Spleen (tissue), 11 donors: ENCODE results near the gene BTRC. TPM values are rescaled to one million over a fixed set of nuclear protein-coding genes. Genes with fewer than 3 reads are reported as not detected.
"Not testable (repeated sequence)": the region's sequence is repeated elsewhere in the genome, so short reads cannot be mapped to it uniquely, and the experiment has no call there.

Experiments
- DNase-seq: peaks from one replicate; pipeline ENCODE4 v3.0.0-alpha.2; 2020
- H3K27ac ChIP-seq, 8 donors: fragments of 200-600 bp; sonication (generic) in 7 of 8; 1 replicate in 4 of 8; 2 replicates in 4 of 8; pipeline versions ENCODE4 v1.5.0 to v1.8.0; 2016 to 2021; ENCODE audit warnings: inconsistent platforms in 4 of 8, mild to moderate bottlenecking in 4 of 8, moderate library complexity in 1 of 8
- H3K27me3 ChIP-seq, 7 donors: fragments of 200-600 bp; sonication (generic) in 6 of 7; replicated peaks in 1 of 7; 1 replicate in 4 of 7; 2 replicates in 3 of 7; pipeline versions ENCODE4 v1.5.0 to v1.8.0; 2016 to 2021; ENCODE audit warnings: inconsistent platforms in 3 of 7, mild to moderate bottlenecking in 1 of 7
- H3K36me3 ChIP-seq, 6 donors: fragments of 200-600 bp; sonication (generic) in 5 of 6; 1 replicate in 4 of 6; 2 replicates in 2 of 6; pipeline versions ENCODE4 v1.5.0 to v1.8.0; 2016 to 2021; ENCODE audit warnings: inconsistent platforms in 2 of 6
- H3K4me1 ChIP-seq, 6 donors: fragments of 200-600 bp; sonication (generic) in 5 of 6; 1 replicate in 3 of 6; 2 replicates in 3 of 6; pipeline versions ENCODE4 v1.5.0 to v1.8.0; 2016 to 2021; ENCODE audit warnings: inconsistent platforms in 3 of 6
- H3K4me3 ChIP-seq, 8 donors: fragments of 200-600 bp; sonication (generic) in 7 of 8; 1 replicate in 4 of 8; 2 replicates in 4 of 8; pipeline versions ENCODE4 v1.5.0 to v1.8.0; 2016 to 2021; ENCODE audit warnings: inconsistent platforms in 4 of 8, mild to moderate bottlenecking in 4 of 8, moderate library complexity in 2 of 8
- H3K9me3 ChIP-seq, 8 donors: fragments of 200-600 bp; sonication (generic) in 7 of 8; 1 replicate in 4 of 8; 2 replicates in 4 of 8; pipeline versions ENCODE4 v1.5.0 to v1.8.0; 2016 to 2021; ENCODE audit warnings: inconsistent platforms in 4 of 8
- POLR2A ChIP-seq, 3 donors: fragments of 450-650 bp; IDR thresholded peaks; one replicate each; pipeline ENCODE4 v1.5.1; 2017; ENCODE audit warnings: antibody characterized with exemption in 3 of 3, mild to moderate bottlenecking in 1 of 3
- POLR2AphosphoS5 ChIP-seq, 3 donors: sonication (generic); formaldehyde crosslinking; IDR thresholded peaks; one replicate each; pipeline ENCODE4 v1.5.1; 2017; ENCODE audit warnings: antibody characterized with exemption in 3 of 3
- WGBS, 5 donors: extraction: QIAGEN DNeasy Blood & Tissue Kit in 3 of 5; methylation state at CpG; one replicate each; pipeline versions ENCODE4 v1.1.5 to v1.1.7; 2013 to 2018; 5-methylcytosine and 5-hydroxymethylcytosine counted together
- intact Hi-C: fragments of 100-400 bp; cut with DNase I; formaldehyde crosslinking; loops from one replicate; pipeline ENCODE4 v1.15.0; 2023; ENCODE audit warnings: low total_unique reads
- polyA plus RNA-seq, 3 donors: library from polyadenylated mRNA; stranded (reverse); fragments of 200-250 nt; gene quantifications; one replicate each; pipeline ENCODE4 v1.2.1, GENCODE V29; 2013
- total RNA-seq, 7 donors: library from RNA; depleted of rRNA in 3 of 7; stranded (reverse); fragments of >200 nt in 3 of 7; fragmentation: NEBNext Ultra II Directional in 4 of 7; extraction: Animal tissue kit (Norgen Biotek cat#: 25700) in 4 of 7; gene quantifications; one replicate each; pipeline versions ENCODE4 v1.1.0 to v1.2.1, GENCODE V29; 2016 to 2021
- TF ChIP-seq, protein P1 (sequence below), 11 experiments: fragments of 200-600 bp in 7 of 11; fragments of 450-650 bp in 4 of 11; sonication (generic) in 4 of 11; IDR thresholded peaks in 8 of 11; conservative IDR thresholded peaks in 3 of 11; 1 replicate in 7 of 11; 2 replicates in 4 of 11; pipeline versions ENCODE4 v1.4.0 to v1.8.0; 2016 to 2021; ENCODE audit warnings: antibody characterized with exemption in 11 of 11, inconsistent platforms in 4 of 11, mild to moderate bottlenecking in 1 of 11
- donor health status: healthy with polysubstance abuse.
- donor health status: DM: no; HTN: no; CAD: no; lungs with moderate emphysema.
- donor health status: DM: no; HTN: no; CAD: no.
- donor health status: Bipolar disorder and iron deficiency.
- donor health status: healthy.
- donor health status: DM: no; HTN: no; CAD: no.
- donor health status: DM: yes; HTN: yes; CAD: no.

BTRC gene
- total and polyA plus RNA-seq, 10 donors, result 2.7 to 23.9 (median 19.3) TPM

- Histone ChIP-seq H3K27me3 (no peaks in the 10 kb centered on the region), H3K9me3 (no peaks in the 10 kb centered on the region), H3K36me3 (no peaks in the 10 kb centered on the region), H3K27ac (peak overlapping the region in 2 of 8 donors; percentile 7 to 12), H3K4me3 (no peak overlapping the region), H3K4me1 (peaks cover 0 to 20% (median 4%) of the 10 kb centered on the region in 6 donors)
- TF ChIP-seq POLR2AphosphoS5 (IDR thresholded peaks at IDR 0.05) (no peak), POLR2A (IDR thresholded peaks at IDR 0.05) (no peak)
- TF ChIP-seq, protein P1, sequence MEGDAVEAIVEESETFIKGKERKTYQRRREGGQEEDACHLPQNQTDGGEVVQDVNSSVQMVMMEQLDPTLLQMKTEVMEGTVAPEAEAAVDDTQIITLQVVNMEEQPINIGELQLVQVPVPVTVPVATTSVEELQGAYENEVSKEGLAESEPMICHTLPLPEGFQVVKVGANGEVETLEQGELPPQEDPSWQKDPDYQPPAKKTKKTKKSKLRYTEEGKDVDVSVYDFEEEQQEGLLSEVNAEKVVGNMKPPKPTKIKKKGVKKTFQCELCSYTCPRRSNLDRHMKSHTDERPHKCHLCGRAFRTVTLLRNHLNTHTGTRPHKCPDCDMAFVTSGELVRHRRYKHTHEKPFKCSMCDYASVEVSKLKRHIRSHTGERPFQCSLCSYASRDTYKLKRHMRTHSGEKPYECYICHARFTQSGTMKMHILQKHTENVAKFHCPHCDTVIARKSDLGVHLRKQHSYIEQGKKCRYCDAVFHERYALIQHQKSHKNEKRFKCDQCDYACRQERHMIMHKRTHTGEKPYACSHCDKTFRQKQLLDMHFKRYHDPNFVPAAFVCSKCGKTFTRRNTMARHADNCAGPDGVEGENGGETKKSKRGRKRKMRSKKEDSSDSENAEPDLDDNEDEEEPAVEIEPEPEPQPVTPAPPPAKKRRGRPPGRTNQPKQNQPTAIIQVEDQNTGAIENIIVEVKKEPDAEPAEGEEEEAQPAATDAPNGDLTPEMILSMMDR (IDR thresholded peaks at IDR 0.05 in 8 of 11, conservative IDR thresholded peaks at IDR 0.05 in 3 of 11), result no peak
- DNase-seq, result no peak
- intact Hi-C loops, result no loop called here
- WGBS, 5 donors, result 94 to 100% (median 98%) methylated on average over 1 of the region's 1 CpG
Measured at GRCh38 chr10:101385866-101386658, 32.1 kb downstream of the BTRC start.

DNA sequence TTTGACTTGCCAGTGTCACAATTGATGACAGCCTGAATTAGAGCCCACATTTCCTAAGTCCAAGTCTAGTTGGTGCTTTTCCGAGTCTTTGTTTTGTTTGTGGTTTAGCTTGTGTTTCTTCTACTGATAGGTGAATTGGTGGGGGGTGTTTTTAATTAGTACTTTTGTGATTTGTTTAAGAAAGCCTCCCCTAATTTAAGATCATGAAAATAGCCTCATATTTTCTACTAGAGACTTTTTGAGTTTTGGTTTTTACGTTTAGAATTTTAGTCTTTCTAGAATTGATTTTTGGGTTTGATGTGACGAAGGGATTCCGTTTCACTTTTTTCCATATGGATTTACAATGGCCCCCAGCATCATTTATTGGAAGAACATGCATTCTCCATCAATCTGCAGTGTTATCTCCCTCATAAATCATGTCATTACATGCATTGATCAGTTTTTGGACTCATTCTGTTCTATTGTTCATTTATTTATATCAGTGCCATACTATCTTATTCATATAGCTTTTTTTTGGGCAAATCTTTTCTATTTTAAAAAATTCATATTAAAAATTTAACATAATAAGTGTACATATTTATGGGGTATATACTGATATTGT lies 32.8 kb downstream of the BTRC start:
- intact Hi-C loops, result no loop called here

DNA sequence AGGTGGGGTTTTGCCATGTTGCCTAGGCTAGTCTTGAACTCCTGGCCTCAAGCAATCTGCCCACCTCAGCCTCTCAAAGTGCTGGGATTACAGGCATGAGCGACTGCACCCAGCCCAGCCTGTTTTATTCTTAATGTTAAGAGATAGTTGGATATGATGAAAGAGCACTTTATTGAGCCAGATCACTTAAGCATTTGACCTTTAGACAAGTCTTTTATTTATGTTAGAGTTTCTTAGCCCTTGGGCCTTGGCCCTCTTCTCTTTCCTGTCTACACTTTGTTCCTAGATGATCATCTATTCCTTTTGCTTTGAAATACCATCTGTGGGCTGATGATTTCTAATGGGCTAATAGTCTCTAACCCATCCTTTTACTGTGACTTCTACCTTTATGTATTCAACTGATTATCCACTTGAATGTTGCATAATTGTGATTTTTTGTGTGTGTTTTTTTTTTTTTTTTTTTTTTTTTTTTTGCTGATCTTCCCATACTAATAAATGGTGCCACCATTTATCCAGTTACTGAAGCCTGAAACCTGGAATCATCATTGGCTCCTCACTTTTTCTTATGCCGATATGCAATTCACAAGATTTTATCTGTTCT lies 34.8 kb downstream of the BTRC start:
- intact Hi-C loops, result no loop called here
- no peaks in the 10 kb centered on the region for H3K9me3 ChIP-seq
- H3K4me3 ChIP-seq, result no peak overlapping the region
- no peaks in the 10 kb centered on the region for H3K27me3 ChIP-seq
- no peak overlapping the region for H3K27ac ChIP-seq
- WGBS, 5 donors, result 82 to 95% (median 93%) methylated on average over 2 of the region's 2 CpGs
- H3K36me3 ChIP-seq, result no peaks in the 10 kb centered on the region
- TF ChIP-seq, protein P1 (IDR thresholded peaks at IDR 0.05 in 8 of 11, conservative IDR thresholded peaks at IDR 0.05 in 3 of 11), result no peak
- TF ChIP-seq POLR2AphosphoS5 (IDR thresholded peaks at IDR 0.05), result no peak
- H3K4me1 ChIP-seq, result peaks cover 0 to 11% (median 0%) of the 10 kb centered on the region in 6 donors
- DNase-seq, result no peak

More for the DNA sequence above, 32.8 kb downstream of the BTRC start:
- Histone ChIP-seq H3K9me3 (no peaks in the 10 kb centered on the region), H3K36me3 (no peaks in the 10 kb centered on the region), H3K27me3 (no peaks in the 10 kb centered on the region), H3K27ac (no peak overlapping the region), H3K4me3 (no peak overlapping the region), H3K4me1 (peaks cover 0 to 17% (median 2%) of the 10 kb centered on the region in 6 donors)
- no peak for DNase-seq
- 83 to 94% (median 92%) methylated on average over 4 of the region's 4 CpGs for WGBS, 5 donors
- TF ChIP-seq POLR2A (IDR thresholded peaks at IDR 0.05) (no peak), POLR2AphosphoS5 (IDR thresholded peaks at IDR 0.05) (no peak)
- TF ChIP-seq, protein P1 (IDR thresholded peaks at IDR 0.05 in 8 of 11, conservative IDR thresholded peaks at IDR 0.05 in 3 of 11), result no peak

DNA sequence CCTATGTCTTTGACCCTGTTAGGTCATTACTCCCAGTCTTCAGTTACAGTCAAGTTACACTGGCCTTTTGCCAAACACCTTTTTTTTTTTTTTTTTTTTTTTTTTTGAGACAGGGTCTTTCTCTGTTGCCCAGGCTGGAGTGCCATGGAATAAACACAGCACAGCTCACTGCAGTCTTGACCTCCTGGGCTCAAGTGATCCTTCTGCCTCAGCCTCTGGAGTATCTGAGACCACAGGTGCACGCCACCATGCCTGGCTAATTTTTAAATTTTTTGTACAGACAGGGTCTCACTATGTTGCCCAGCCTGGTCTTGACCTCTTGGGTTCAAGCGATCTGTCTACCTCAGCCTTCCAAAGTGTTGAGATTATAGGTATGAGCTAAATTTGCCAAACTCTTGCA lies 35.6 kb downstream of the BTRC start:
- intact Hi-C loops, H3K36me3 ChIP-seq, DNase-seq, H3K27me3 ChIP-seq, H3K27ac ChIP-seq, H3K4me3 ChIP-seq, H3K9me3 ChIP-seq: not testable (repeated sequence)
- WGBS, 5 donors, result 82 to 100% (median 95%) methylated on average over 2 of the region's 2 CpGs
- H3K4me1 ChIP-seq, result peaks cover 0 to 11% (median 0%) of the 10 kb centered on the region in 6 donors
